SK-N-SH (cell line): ENCODE results near the gene CCDC121. TPM values are rescaled to one million over a fixed set of nuclear protein-coding genes. Genes with fewer than 3 reads are reported as not detected.
A peak's percentile ranks its signal among the peaks of the same experiment; 100 is the strongest.

ENCODE experiments used
- CTCF ChIA-PET: fragments of 300-600, 350-600 bp; formaldehyde crosslinking; extraction: SDS; loops from one replicate; lab custom pipeline; 2021; lab: Yijun Ruan, JAX
- POLR2A ChIA-PET: fragments of 350-600 bp; sonication (Branson Sonifier 250); formaldehyde crosslinking; extraction: SDS; loops from one replicate; lab custom pipeline; 2020; ENCODE audit warnings: antibody characterized with exemption, inconsistent platforms; lab: Yijun Ruan, JAX
- DNase-seq: peaks from one replicate; pipeline ENCODE4 v3.0.0; 2012
- H2AFZ ChIP-seq: fragments of 200-600 bp; sonication (generic); 2 replicates; pipeline ENCODE4 v1.8.1; 2016; ENCODE audit warnings: antibody characterized with exemption, mild to moderate bottlenecking, low read depth
- H3F3A ChIP-seq: fragments of 200-600 bp; sonication (generic); replicated peaks from 2 replicates; pipeline ENCODE3; 2016; ENCODE audit warnings: antibody characterized with exemption, mild to moderate bottlenecking; ENCODE audit not compliant: insufficient read depth
- H3K27ac ChIP-seq, 2 experiments: fragments of 200-500 bp in 1 of 2; fragments of 200-600 bp in 1 of 2; sonication (Bioruptor generic) in 1 of 2; sonication (generic), shearing (Covaris generic) in 1 of 2; 2 replicates each; pipeline versions ENCODE4 v1.5.1 to v1.6.1; 2014 to 2016; ENCODE audit warnings: low read depth in 2 of 2, inconsistent platforms in 1 of 2, low read length in 1 of 2, mild to moderate bottlenecking in 1 of 2, mixed read lengths in 1 of 2
- H3K27me3 ChIP-seq: fragments of 200-600 bp; sonication (generic), shearing (Covaris generic); 2 replicates; pipeline ENCODE4 v1.6.1; 2016; ENCODE audit warnings: mixed run types; ENCODE audit not compliant: insufficient read depth
- H3K36me3 ChIP-seq, 2 experiments: fragments of 200-500 bp in 1 of 2; fragments of 200-600 bp in 1 of 2; sonication (Bioruptor generic) in 1 of 2; sonication (generic) in 1 of 2; replicated peaks in 1 of 2; 2 replicates each; pipeline versions ENCODE3 to v1.5.1; 2014 to 2016; ENCODE audit warnings: low read length in 1 of 2, mild to moderate bottlenecking in 1 of 2; ENCODE audit not compliant: insufficient read depth in 2 of 2, control insufficient read depth in 1 of 2
- H3K4me1 ChIP-seq, 2 experiments: fragments of 200-500 bp in 1 of 2; fragments of 200-600 bp in 1 of 2; sonication (Bioruptor generic) in 1 of 2; sonication (generic), shearing (Covaris generic) in 1 of 2; 2 replicates each; pipeline versions ENCODE4 v1.5.1 to v1.6.1; 2014 to 2016; ENCODE audit warnings: low read depth in 1 of 2, low read length in 1 of 2, mixed run types in 1 of 2; ENCODE audit not compliant: insufficient read depth in 2 of 2, control insufficient read depth in 1 of 2
- H3K4me2 ChIP-seq: fragments of 200-600 bp; sonication (generic), shearing (Covaris generic); 2 replicates; pipeline ENCODE4 v1.6.1; 2017; ENCODE audit warnings: mixed run types
- H3K4me3 ChIP-seq, 2 experiments: fragments of 200-500 bp in 1 of 2; fragments of 200-600 bp in 1 of 2; sonication (Bioruptor generic) in 1 of 2; sonication (generic), shearing (Covaris generic) in 1 of 2; 2 replicates each; pipeline versions ENCODE4 v1.5.1 to v1.8.1; 2014 to 2016; ENCODE audit warnings: low read depth in 2 of 2, inconsistent platforms in 1 of 2, low read length in 1 of 2, mild to moderate bottlenecking in 1 of 2, mixed read lengths in 1 of 2, moderate library complexity in 1 of 2
- H3K79me2 ChIP-seq: fragments of 200-600 bp; sonication (generic); 2 replicates; pipeline ENCODE4 v1.8.1; 2017; ENCODE audit warnings: mild to moderate bottlenecking; ENCODE audit not compliant: insufficient read depth
- H3K9ac ChIP-seq: fragments of 200-600 bp; sonication (generic); 2 replicates; pipeline ENCODE4 v1.6.1; 2017; ENCODE audit warnings: mixed run types
- H3K9me2 ChIP-seq: fragments of 200-600 bp; sonication (generic); 2 replicates; pipeline ENCODE4 v1.6.1; 2017; ENCODE audit warnings: mixed run types
- H3K9me3 ChIP-seq: fragments of 200-600 bp; sonication (generic); 2 replicates; pipeline ENCODE4 v1.6.1; 2017; ENCODE audit warnings: mixed run types, mild to moderate bottlenecking, moderate library complexity
- H4K20me1 ChIP-seq: fragments of 200-600 bp; sonication (generic); 2 replicates; pipeline ENCODE4 v1.6.1; 2017; ENCODE audit warnings: mild to moderate bottlenecking, mixed run types; ENCODE audit not compliant: insufficient read depth
- CHD2 ChIP-seq: fragments of 150-350 bp; IDR thresholded peaks from 2 replicates; pipeline ENCODE4 v1.6.1; 2018; ENCODE audit warnings: low read length; ENCODE audit not compliant: partially characterized antibody
- CTCF ChIP-seq: fragments of 200-600 bp; sonication (generic); IDR thresholded peaks from 2 replicates; pipeline ENCODE4 v1.6.1; 2017; ENCODE audit warnings: antibody characterized with exemption, mild to moderate bottlenecking, moderate library complexity
- ELF1 ChIP-seq: IDR thresholded peaks from 2 replicates; pipeline ENCODE4 v1.4.0; 2012
- EP300 ChIP-seq, 2 experiments: IDR thresholded peaks; 2 replicates each; pipeline versions ENCODE4 v1.4.0 to v1.6.1; 2012; ENCODE audit warnings: borderline replicate concordance in 1 of 2, low read depth in 1 of 2, low read length in 1 of 2
- EZH2phosphoT487 ChIP-seq: fragments of 200-600 bp; sonication (generic); IDR thresholded peaks from 2 replicates; pipeline ENCODE4 v1.6.1; 2017; ENCODE audit warnings: low read depth, mixed run types, mild to moderate bottlenecking, antibody characterized with exemption, moderate library complexity, borderline replicate concordance
- FOXM1 ChIP-seq: IDR thresholded peaks from 2 replicates; pipeline ENCODE4 v1.4.0; 2012; ENCODE audit warnings: low read depth, mild to moderate bottlenecking
- GABPA ChIP-seq: IDR thresholded peaks from 2 replicates; pipeline ENCODE4 v1.4.0; 2012; ENCODE audit warnings: low read depth, mild to moderate bottlenecking
- GATA2 ChIP-seq: sonication (generic); formaldehyde crosslinking; IDR thresholded peaks from 2 replicates; pipeline ENCODE4 v1.5.0; 2020; ENCODE audit warnings: mild to moderate bottlenecking, missing genetic modification reagents
- MAX ChIP-seq: IDR thresholded peaks from 2 replicates; pipeline ENCODE4 v1.4.0; 2012; ENCODE audit warnings: low read depth
- MEF2A ChIP-seq: IDR thresholded peaks from 2 replicates; pipeline ENCODE4 v1.4.0; 2012; ENCODE audit warnings: low read depth, borderline replicate concordance
- NFIC ChIP-seq: IDR thresholded peaks from 2 replicates; pipeline ENCODE4 v1.4.0; 2012; ENCODE audit warnings: borderline replicate concordance
- NRF1 ChIP-seq: IDR thresholded peaks from 2 replicates; pipeline ENCODE4 v1.6.1; 2012; ENCODE audit warnings: low read depth, mild to moderate bottlenecking, low read length
- POLR2AphosphoS5 ChIP-seq: IDR thresholded peaks from 2 replicates; pipeline ENCODE4 v1.6.1; 2012; ENCODE audit warnings: low read depth, low read length
- RAD21 ChIP-seq: IDR thresholded peaks from 2 replicates; pipeline ENCODE4 v1.6.1; 2012; ENCODE audit warnings: mild to moderate bottlenecking, low read length
- RCOR1 ChIP-seq: fragments of 150-350 bp; IDR thresholded peaks from 2 replicates; pipeline ENCODE4 v1.6.1; 2017; ENCODE audit warnings: antibody characterized with exemption, low read length
- RFX5 ChIP-seq: IDR thresholded peaks from 2 replicates; pipeline ENCODE4 v1.6.1; 2012; ENCODE audit warnings: mild to moderate bottlenecking, improper control_type of control experiment, low read length
- RXRA ChIP-seq: IDR thresholded peaks from 2 replicates; pipeline ENCODE4 v1.4.0; 2012; ENCODE audit warnings: low read depth, mild to moderate bottlenecking, borderline replicate concordance
- TAF1 ChIP-seq: IDR thresholded peaks from 2 replicates; pipeline ENCODE4 v1.6.1; 2012; ENCODE audit warnings: low read depth, mild to moderate bottlenecking, low read length, moderate library complexity, borderline replicate concordance
- TCF12 ChIP-seq: IDR thresholded peaks from 2 replicates; pipeline ENCODE4 v1.4.0; 2012
- USF1 ChIP-seq: IDR thresholded peaks from 2 replicates; pipeline ENCODE4 v1.4.0; 2012; ENCODE audit warnings: low read depth, borderline replicate concordance
- USF2 ChIP-seq: fragments of 150-350 bp; IDR thresholded peaks from 2 replicates; pipeline ENCODE4 v1.6.1; 2017; ENCODE audit warnings: antibody characterized with exemption, low read length, low read depth, borderline replicate concordance
- YY1 ChIP-seq: IDR thresholded peaks from 2 replicates; pipeline ENCODE4 v1.4.0; 2012; ENCODE audit warnings: low read depth, mild to moderate bottlenecking
- WGBS: methylation state at CpG from one replicate; pipeline ENCODE4 v1.1.6; 2017; ENCODE audit warnings: low lambda C conversion rate; 5-methylcytosine and 5-hydroxymethylcytosine counted together
- polyA plus RNA-seq, 3 experiments: library from polyadenylated mRNA; depleted of rRNA; stranded (reverse); fragments of >200 nt; gene quantifications; 2 replicates each; pipeline ENCODE4 v1.2.3, GENCODE V29; 2012
- TF ChIP-seq, protein P1 (sequence below): fragments of 150-350 bp; IDR thresholded peaks from 2 replicates; pipeline ENCODE4 v1.6.1; 2016; ENCODE audit warnings: mild to moderate bottlenecking, low read depth, low read length
- TF ChIP-seq, protein P2 (sequence below): IDR thresholded peaks from 2 replicates; pipeline ENCODE4 v1.4.0; 2012; ENCODE audit warnings: low read depth, borderline replicate concordance

CCDC121 gene, protein sequence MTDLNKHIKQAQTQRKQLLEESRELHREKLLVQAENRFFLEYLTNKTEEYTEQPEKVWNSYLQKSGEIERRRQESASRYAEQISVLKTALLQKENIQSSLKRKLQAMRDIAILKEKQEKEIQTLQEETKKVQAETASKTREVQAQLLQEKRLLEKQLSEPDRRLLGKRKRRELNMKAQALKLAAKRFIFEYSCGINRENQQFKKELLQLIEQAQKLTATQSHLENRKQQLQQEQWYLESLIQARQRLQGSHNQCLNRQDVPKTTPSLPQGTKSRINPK
- polyA plus RNA-seq (2012; rRNA removed): 2.3 and 2.7 TPM in 2 replicates
- 2.5 and 2.8 TPM in 2 replicates for polyA plus RNA-seq (2012; cell fraction: cytosol; rRNA removed)
- polyA plus RNA-seq (2012; cell fraction: nucleus; rRNA removed): 2.8 and 3.3 TPM in 2 replicates

GRCh38 chr2:27628767-27629709, at the start of gene CCDC121, which contains the start of gene GPN1:
Gene CCDC121, minus strand, starts transcription at chr2:27629012. Its CDS starts 1,213 bp downstream, at chr2:27627799.
Gene GPN1, plus strand, starts transcription at chr2:27629050. Its CDS starts 9 bp downstream, at chr2:27629059.
- ChIA-PET POLR2A (interaction anchor here (0.8 to 1.4 kb wide), 8 partner anchors 18 to 259 kb away, joined by 3 to 7 read pairs (median 4); partner anchors contain the start of genes FNDC4, NRBP1, PPM1G and SLC4A1AP), CTCF (interaction anchor here (1.4 to 2.3 kb wide), 2 partner anchors 54 to 55 kb away, joined by 4 to 11 read pairs; no protein-coding TSS in a partner anchor)
- Histone ChIP-seq H3F3A (peaks cover 17% of the 10 kb centered on the region), H3K9ac (peak within 1 kb of the TSS; percentile 94), H3K79me2 (peaks cover 28% of the 10 kb centered on the region), H3K36me3 (peaks cover 39 to 58% of the 10 kb centered on the region in 2 experiments), H3K27me3 (no peaks in the 10 kb centered on the region), H3K4me2 (peak within 1 kb of the TSS; percentile 97), H3K9me3 (no peaks in the 10 kb centered on the region), H3K9me2 (no peaks in the 10 kb centered on the region), H3K4me1 (peaks cover 11 to 19% of the 10 kb centered on the region in 2 experiments), H3K4me3 (peak within 1 kb of the TSS; percentile 63 to 84), H2AFZ (peak within 1 kb of the TSS; percentile 75), H4K20me1 (no peaks in the 10 kb centered on the region), H3K27ac (peak within 1 kb of the TSS; percentile 80 to 93)
- under 1% methylated on average over 44 of the region's 44 CpGs for WGBS
- DNase-seq: peak; percentile 91
- TF ChIP-seq CTCF: no peak
- no peak for TF ChIP-seq RXRA
- no peak for TF ChIP-seq MEF2A
- TF ChIP-seq NFIC: no peak
- peak; percentile 97 for TF ChIP-seq POLR2AphosphoS5
- peak; percentile 90 for TF ChIP-seq CHD2
- TF ChIP-seq RCOR1: peak; percentile 49; the same call in 1 of the 2 replicates
- TF ChIP-seq FOXM1: no peak
- TF ChIP-seq YY1: peak; percentile 98
- TF ChIP-seq, protein P1, sequence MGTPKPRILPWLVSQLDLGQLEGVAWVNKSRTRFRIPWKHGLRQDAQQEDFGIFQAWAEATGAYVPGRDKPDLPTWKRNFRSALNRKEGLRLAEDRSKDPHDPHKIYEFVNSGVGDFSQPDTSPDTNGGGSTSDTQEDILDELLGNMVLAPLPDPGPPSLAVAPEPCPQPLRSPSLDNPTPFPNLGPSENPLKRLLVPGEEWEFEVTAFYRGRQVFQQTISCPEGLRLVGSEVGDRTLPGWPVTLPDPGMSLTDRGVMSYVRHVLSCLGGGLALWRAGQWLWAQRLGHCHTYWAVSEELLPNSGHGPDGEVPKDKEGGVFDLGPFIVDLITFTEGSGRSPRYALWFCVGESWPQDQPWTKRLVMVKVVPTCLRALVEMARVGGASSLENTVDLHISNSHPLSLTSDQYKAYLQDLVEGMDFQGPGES: no peak
- peak; percentile 44 to 59; a peak in 2 of 4 replicates for TF ChIP-seq EP300 (IDR thresholded peaks at IDR 0.05; ENCODE audit: borderline replicate concordance in 1 of 2, low read depth in 1 of 2, low read length in 1 of 2)
- no peak for TF ChIP-seq EZH2phosphoT487
- no peak for TF ChIP-seq GATA2 (CRISPR knock-in tag)
- peak; percentile 100 for TF ChIP-seq TAF1
- TF ChIP-seq RAD21: peak; percentile 25; the same call in 1 of the 2 replicates
- peak; percentile 93 for TF ChIP-seq MAX
- TF ChIP-seq, protein P2, sequence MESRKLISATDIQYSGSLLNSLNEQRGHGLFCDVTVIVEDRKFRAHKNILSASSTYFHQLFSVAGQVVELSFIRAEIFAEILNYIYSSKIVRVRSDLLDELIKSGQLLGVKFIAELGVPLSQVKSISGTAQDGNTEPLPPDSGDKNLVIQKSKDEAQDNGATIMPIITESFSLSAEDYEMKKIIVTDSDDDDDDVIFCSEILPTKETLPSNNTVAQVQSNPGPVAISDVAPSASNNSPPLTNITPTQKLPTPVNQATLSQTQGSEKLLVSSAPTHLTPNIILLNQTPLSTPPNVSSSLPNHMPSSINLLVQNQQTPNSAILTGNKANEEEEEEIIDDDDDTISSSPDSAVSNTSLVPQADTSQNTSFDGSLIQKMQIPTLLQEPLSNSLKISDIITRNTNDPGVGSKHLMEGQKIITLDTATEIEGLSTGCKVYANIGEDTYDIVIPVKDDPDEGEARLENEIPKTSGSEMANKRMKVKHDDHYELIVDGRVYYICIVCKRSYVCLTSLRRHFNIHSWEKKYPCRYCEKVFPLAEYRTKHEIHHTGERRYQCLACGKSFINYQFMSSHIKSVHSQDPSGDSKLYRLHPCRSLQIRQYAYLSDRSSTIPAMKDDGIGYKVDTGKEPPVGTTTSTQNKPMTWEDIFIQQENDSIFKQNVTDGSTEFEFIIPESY: 0 out of 2 replicates have a peak, but pooled peaks have one; percentile 52
- no peak for TF ChIP-seq USF2
- TF ChIP-seq USF1: no peak
- no peak for TF ChIP-seq NRF1
- TF ChIP-seq RFX5: peak; percentile 60; the same call in 1 of the 2 replicates
- peak; percentile 83 for TF ChIP-seq ELF1
- peak; percentile 66 for TF ChIP-seq TCF12
- peak; percentile 87 for TF ChIP-seq GABPA
